ENCODE data around the gene MCAT. TPM values are rescaled to one million over a fixed set of nuclear protein-coding genes. Genes with fewer than 3 reads are reported as not detected.

MCAT gene
- total and polyA plus RNA-seq, 2 donors from 2014 or later: 24.8 to 74.7 TPM

- no peak overlapping the region for H3K27ac ChIP-seq (ENCODE audit: low read depth in 2 of 2, low read length in 2 of 2)
- H3K36me3 ChIP-seq (ENCODE audit: control insufficient read depth in 2 of 3, insufficient read depth in 3 of 3, low read length in 3 of 3): peaks cover 0 to 7% (median 0%) of the 10 kb centered on the region in 3 donors
- no peak overlapping the region for H3K4me3 ChIP-seq (ENCODE audit: low read length in 3 of 3)
- no peak for TF ChIP-seq CTCF (IDR thresholded peaks at IDR 0.05; ENCODE audit: borderline replicate concordance, extremely low read depth, insufficient read depth)
- DNase-seq (peak in 1 of 5 donors; percentile 58), FAIRE-seq (no peak)
- intact Hi-C loops (cut with DNase I): no loop called here
- no peak overlapping the region for H3K9ac ChIP-seq (ENCODE audit: low read length in 3 of 3)
- no peaks in the 10 kb centered on the region for H3K9me3 ChIP-seq (ENCODE audit: control insufficient read depth in 2 of 3, insufficient read depth in 1 of 3, low read length in 3 of 3)
- H3K27me3 ChIP-seq (ENCODE audit: control insufficient read depth, insufficient read depth, low read length): no peaks in the 10 kb centered on the region
- H3K4me1 ChIP-seq (ENCODE audit: control insufficient read depth in 2 of 3, insufficient read depth in 2 of 3, low read depth in 1 of 3, low read length in 3 of 3): no peaks in the 10 kb centered on the region
Measured at GRCh38 chr22:43179911-43180195, 36.7 kb upstream of the MCAT start.

DNA sequence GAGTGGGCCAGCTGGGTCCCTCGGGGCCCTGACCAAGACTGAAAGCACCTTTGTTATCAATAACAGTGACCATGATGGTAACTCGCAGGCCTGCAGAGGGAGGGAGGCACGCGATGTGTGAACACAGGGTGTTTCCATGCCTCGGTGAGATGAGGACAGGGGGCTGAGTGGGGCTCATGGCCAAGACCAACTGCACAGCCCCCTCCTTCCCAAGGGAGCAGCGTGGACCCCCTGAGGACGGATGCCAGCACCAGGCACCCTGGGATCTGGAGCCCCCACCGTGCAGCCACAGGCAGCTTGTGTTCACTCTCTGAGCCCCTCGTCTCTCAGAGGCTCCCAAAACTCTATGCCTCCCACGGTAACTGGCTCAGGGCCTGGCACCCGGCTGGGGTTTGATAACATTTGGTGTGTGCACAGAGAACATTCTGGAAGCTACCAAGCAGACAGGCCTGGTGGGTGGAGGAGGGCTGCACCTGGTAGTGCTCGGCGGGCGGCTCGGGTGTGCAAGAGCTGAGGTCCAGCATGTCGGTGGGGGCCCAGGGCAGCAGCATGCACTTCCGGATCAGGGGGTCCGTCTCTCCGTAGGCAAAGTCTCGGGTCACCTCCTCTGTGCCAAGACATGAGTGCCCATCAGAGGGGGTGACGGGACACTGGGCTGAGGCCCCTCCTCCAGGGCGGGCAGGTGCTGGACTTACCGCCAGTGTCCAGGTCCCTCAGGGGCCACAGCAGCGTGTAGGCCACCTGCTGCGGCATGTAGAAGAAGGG lies 36.1 kb upstream of the MCAT start:
- no peaks in the 10 kb centered on the region for H3K27me3 ChIP-seq (ENCODE audit: control insufficient read depth, insufficient read depth, low read length)
- FAIRE-seq (no peak), DNase-seq (peak in 1 of 5 donors; percentile 73)
- H3K27ac ChIP-seq (ENCODE audit: low read depth in 2 of 2, low read length in 2 of 2): no peak overlapping the region
- no peaks in the 10 kb centered on the region for H3K9me3 ChIP-seq (ENCODE audit: control insufficient read depth in 2 of 3, insufficient read depth in 1 of 3, low read length in 3 of 3)
- peaks cover 0 to 7% (median 0%) of the 10 kb centered on the region in 3 donors for H3K36me3 ChIP-seq (ENCODE audit: control insufficient read depth in 2 of 3, insufficient read depth in 3 of 3, low read length in 3 of 3)
- H3K4me3 ChIP-seq (ENCODE audit: low read length in 3 of 3): no peak overlapping the region
- intact Hi-C loops (cut with DNase I): no loop called here
- no peak overlapping the region for H3K9ac ChIP-seq (ENCODE audit: low read length in 3 of 3)
- no peak for TF ChIP-seq CTCF (IDR thresholded peaks at IDR 0.05; ENCODE audit: borderline replicate concordance, extremely low read depth, insufficient read depth)
- H3K4me1 ChIP-seq (ENCODE audit: control insufficient read depth in 2 of 3, insufficient read depth in 2 of 3, low read depth in 1 of 3, low read length in 3 of 3): no peaks in the 10 kb centered on the region

DNA sequence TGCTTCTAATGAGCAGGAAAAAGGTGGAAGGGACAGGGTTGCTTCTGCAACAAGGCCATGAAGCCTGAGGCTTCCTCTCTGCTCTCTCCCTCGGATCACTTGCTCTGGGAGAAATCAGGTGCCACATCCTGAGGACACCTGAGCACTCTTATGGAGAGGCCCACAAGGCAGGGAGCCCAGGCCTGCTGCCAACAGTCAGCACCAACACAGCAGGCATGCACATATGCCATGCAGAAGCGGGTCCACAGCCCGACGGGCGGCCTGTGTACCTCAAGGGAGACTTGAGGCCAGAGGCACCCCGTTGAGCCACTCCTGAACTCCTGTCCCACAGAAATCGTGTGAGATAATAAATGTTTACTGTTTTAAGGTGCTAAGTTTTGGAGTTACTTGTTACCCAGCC lies 34.3 kb upstream of the MCAT start:
- no peak for TF ChIP-seq CTCF (IDR thresholded peaks at IDR 0.05; ENCODE audit: borderline replicate concordance, extremely low read depth, insufficient read depth)
- intact Hi-C loops (cut with DNase I): no loop called here
- H3K27me3 ChIP-seq (ENCODE audit: control insufficient read depth, insufficient read depth, low read length): no peaks in the 10 kb centered on the region
- no peaks in the 10 kb centered on the region for H3K4me1 ChIP-seq (ENCODE audit: control insufficient read depth in 2 of 3, insufficient read depth in 2 of 3, low read depth in 1 of 3, low read length in 3 of 3)
- H3K27ac ChIP-seq (ENCODE audit: low read depth in 2 of 2, low read length in 2 of 2): no peak overlapping the region
- DNase-seq: peak in 1 of 5 donors; percentile 49
- no peak overlapping the region for H3K9ac ChIP-seq (ENCODE audit: low read length in 3 of 3)
- FAIRE-seq: no peak
- no peaks in the 10 kb centered on the region for H3K9me3 ChIP-seq (ENCODE audit: control insufficient read depth in 2 of 3, insufficient read depth in 1 of 3, low read length in 3 of 3)
- no peak overlapping the region for H3K4me3 ChIP-seq (ENCODE audit: low read length in 3 of 3)
- H3K36me3 ChIP-seq (ENCODE audit: control insufficient read depth in 2 of 3, insufficient read depth in 3 of 3, low read length in 3 of 3): peaks cover 0 to 15% (median 0%) of the 10 kb centered on the region in 3 donors
